HG03432 (cell line): Measurements from ENCODE around the gene CEP41.

Experiments
- ATAC-seq: cut with Tn5 transposase; IDR thresholded peaks from one replicate; pipeline ENCODE4 v1.9.1; 2021; ENCODE audit warnings: mild to moderate bottlenecking, moderate library complexity; ENCODE audit not compliant: unreplicated experiment

CEP41 gene

GRCh38 chr7:130356121-130356875 lies 84.5 kb downstream of the CEP41 start:
- no peak for ATAC-seq

GRCh38 chr7:130353196-130353595 lies 87.6 kb downstream of the CEP41 start:
- no peak for ATAC-seq

DNA sequence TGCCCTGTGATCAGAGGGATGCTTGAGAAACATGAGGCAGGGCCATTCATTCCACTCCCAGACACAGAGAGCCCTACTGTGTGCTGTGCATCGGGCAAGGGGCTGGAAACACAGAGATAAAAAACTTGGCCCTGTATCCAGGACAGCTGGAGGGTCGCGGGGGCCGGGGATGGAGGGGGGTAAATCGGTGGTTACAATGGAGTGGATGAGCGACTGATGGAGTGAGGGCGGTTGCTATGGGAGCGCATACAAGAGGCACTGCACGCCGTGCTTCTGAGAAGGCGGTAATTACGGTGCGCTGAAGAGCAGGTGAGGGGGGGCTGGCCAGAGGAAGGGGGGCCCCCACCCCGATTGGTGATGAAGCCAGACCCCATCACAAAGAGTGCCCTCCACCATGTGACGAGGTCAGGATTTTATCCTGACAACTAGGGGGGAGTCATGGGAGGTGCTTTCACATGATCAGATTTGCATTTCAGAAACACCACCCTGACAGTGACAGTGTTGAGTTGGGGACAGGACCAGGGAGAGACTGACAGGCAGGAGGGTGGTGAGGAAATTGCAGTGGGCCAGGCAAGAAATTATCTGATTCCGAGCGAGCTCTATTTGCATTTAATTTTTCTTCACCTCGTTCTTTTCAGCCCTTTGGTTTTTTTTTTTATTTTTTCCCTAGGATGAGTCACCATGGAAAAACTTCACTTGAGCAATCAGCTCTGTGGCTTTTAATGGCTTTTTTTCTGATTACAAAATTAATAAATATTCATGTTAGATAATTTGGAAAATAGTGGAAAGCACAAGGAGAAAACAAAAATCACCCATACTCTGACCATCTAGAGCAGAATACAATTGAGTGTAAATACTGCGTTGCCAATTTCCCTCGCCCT lies 88.4 kb downstream of the CEP41 start:
- ATAC-seq = no peak

DNA sequence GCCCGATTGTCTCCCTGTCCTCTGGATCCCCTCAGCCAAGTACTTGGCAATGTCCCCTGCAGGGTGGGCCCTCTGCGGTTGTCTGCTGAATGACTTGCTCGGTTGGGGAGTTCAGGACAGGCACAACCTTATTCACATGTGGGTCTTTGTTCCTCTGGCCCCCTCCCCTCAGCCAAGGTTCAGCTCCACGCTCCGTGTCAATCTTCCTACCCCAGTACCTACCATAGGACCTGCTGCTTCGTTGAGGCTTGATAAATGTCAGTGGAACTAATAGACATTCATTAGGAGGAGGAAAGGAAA lies 89.1 kb downstream of the CEP41 start:
- ATAC-seq = no peak

GRCh38 chr7:130350945-130351790 lies 89.6 kb downstream of the CEP41 start:
- no peak for ATAC-seq

GRCh38 chr7:130349911-130350782 lies 90.7 kb downstream of the CEP41 start:
- no peak for ATAC-seq

DNA sequence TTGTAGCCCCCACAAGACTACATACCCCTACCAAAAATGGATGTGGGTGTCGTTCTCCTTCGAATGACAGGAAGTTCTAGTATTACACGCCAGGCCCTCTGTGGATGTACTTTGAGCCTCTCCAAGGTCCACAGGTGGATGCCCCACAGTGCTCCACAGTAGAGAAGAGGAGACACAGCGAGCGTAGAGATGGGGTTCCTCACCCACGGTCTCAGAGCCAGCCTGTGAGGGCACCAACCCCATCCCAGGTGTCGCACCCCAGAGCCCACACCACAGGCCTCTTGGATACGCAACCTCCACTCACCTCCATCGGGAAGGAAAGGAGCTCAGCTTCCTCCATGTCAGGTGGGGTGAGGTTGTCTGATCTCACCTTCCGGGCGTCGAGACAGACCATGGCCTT lies 93.9 kb downstream of the CEP41 start:
- no peak for ATAC-seq

DNA sequence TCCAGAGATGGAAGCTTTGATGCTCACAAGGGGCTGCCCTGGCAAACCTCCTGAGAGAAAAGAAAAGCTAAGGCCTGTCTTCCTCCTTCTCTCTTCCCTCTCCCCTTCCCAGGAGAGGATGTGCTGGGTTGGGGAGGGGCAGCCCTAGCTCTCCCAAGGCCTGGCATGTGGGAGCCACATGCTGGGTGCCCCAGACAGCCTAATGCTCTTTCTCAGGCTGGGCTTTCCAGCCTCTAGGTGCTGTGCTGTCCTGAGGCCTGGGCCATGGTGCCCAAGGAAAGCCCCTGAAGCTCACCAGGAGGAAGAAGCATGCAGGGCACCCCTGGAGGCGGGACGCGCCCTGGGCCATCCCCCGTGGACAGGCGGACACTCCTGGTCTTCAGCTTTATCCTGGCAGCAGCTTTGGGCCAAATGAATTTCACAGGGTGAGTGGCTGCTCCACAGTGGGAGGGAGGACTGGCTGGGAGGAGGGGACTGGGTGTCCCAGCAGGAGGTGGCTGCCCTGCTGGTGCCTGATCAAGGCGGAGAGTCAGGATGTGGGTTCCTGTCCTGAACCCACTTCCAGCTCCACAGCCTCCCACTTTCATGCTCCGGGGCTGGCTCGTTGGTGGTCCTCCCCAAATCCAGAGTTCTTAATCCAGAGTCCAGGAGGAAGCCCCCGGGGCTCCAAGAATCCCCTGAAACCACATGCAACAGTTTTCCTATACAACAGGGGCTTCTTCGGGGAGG lies 94.5 kb downstream of the CEP41 start:
- no peak for ATAC-seq

DNA sequence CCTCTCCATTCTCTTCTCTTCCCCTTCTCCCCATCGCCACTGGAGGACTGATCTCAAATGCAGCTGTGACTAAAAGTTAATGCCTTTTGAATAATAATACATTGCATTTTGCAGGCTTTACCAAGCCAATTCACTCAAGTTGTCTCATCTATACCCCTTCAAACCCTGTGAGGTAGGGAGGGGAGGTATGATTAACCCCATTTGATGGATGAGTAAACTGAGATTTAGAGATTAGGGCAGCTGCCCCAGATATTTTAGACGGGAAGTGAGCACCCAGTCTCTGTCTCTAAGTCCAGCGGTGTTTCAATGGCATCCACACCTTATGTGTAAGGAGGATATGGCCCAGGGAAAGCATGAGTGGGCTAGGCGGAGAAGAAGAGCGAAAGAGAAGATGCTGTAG lies 95.1 kb downstream of the CEP41 start:
- ATAC-seq = no peak

DNA sequence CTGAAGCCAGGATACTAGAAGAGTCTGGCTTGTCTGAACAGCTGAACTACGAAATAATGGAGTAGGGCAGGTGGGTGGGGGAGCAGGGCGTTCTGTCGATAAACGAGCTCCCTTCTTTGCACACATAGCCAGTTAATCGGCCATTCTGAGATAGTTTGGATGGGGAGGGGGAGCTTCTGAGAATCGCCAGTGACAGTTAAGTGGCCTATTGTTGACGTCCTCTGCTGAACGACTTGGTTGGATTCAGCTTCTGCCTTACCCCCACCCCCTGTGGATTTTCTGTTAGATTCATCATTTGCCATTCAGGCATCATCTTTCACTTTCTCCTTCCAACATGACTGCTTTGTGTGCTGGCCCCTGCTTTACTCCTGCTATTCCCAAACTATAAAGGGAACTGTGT lies 95.7 kb downstream of the CEP41 start:
- no peak for ATAC-seq

DNA sequence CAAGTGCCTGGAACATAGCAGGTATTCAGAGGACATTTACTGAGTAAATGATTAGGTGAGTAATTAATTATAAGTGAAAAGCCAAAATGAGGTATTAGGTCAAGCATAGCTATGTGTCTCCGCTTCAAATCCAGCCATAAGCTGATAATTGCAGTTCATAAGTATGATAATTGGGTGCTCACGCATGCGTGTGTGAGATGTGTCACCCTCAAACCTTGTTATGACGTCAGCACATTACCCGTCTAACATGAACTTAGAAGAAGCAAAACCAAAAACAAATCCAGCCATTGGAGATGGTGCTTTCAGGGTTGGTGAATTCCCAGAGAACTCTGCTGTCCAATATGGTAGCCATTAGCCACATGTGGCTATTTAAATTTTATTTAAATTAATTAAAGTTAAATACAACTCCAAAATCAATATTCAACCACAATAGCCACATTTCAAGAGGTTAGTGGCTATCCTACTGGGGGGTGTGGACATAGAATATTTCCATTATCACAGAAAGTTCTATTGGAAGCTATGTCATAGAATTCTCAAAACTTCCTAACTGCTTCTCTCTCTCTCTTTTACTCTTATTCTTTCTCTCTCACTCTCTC lies 96.4 kb downstream of the CEP41 start, which contains the start of gene CPA5:
Gene CPA5, plus strand, starts transcription at position 546 of the 596 bp plus-strand sequence. CDS start 1,670 bp downstream, outside the sequence.
- no peak for ATAC-seq
